Sciatic nerve (tissue), 2 donors: Measurements from ENCODE around the gene ALG1. TPM values are rescaled to one million over a fixed set of nuclear protein-coding genes. Genes with fewer than 3 reads are reported as not detected.
"Not testable (repeated sequence)": the region's sequence is repeated elsewhere in the genome, so short reads cannot be mapped to it uniquely, and the experiment has no call there.

Experiments used
- ATAC-seq: fragments of 200-7000 bp; cut with Tn5 transposase; one replicate; pipeline ENCODE4 v1.9.1; 2020; ENCODE audit warnings: mild to moderate bottlenecking, moderate library complexity
- DNase-seq: peaks from one replicate; pipeline ENCODE4 v3.0.0-alpha.2; 2020; ENCODE audit warnings: low spot score
- intact Hi-C: fragments of 100-400 bp; cut with DNase I; formaldehyde crosslinking; loops from one replicate; pipeline ENCODE4 v1.14.2; 2022
- total RNA-seq: library from RNA; stranded (reverse); fragmentation: NEBNext Ultra II Directional; extraction: Animal tissue kit (Norgen Biotek cat#: 25700); gene quantifications from one replicate; pipeline ENCODE4 v1.2.1, GENCODE V29; 2021
- donor health status: DM: no; HTN: no; CAD: no.
- donor health status: DM: no; HTN: no; CAD: no.

Gene ALG1
- total RNA-seq, 1 donor from 2014 or later: 15.8 TPM

DNA sequence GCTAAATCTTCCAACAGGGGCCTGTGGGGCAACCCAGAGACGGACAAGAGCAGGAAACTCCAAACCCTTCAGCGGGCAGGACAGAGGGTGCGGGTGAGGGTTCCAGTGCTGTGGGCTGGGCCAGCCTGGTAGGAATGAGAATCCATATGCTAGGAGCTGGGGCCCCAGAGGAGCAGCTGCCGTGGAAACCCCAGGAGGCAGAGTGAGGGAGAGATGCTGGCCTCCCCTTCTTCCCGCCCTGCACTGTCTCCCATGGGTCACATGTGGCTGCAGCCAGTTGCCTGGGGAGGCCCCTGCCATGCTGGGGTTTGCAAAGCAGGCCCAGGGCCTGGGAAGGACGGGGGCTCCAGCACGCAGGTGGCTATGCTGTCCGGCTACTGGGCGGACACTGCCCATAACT lies 21.4 kb downstream of the ALG1 start:
- ATAC-seq, intact Hi-C loops, DNase-seq: not testable (repeated sequence)

DNA sequence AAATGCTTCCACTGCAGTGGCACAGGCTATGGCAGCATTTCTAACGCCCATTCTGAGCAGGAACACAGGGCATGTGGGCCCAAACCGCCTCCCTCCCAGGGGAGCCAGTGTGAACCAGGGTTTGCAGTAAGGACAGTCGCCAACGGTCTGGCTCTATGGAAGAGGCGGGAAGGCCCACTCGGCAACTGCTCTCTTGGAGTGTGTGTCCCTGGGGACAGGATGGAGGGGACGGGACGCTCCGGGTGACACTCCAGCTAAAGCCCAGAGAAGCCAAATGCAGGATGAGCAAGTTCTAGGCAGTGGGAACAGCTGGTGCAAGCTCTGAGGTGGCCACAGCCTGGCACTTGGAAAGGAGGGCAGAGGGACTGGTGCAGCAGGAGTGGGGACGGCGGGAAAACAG lies 22.1 kb downstream of the ALG1 start:
- intact Hi-C loops, ATAC-seq, DNase-seq: not testable (repeated sequence)

DNA sequence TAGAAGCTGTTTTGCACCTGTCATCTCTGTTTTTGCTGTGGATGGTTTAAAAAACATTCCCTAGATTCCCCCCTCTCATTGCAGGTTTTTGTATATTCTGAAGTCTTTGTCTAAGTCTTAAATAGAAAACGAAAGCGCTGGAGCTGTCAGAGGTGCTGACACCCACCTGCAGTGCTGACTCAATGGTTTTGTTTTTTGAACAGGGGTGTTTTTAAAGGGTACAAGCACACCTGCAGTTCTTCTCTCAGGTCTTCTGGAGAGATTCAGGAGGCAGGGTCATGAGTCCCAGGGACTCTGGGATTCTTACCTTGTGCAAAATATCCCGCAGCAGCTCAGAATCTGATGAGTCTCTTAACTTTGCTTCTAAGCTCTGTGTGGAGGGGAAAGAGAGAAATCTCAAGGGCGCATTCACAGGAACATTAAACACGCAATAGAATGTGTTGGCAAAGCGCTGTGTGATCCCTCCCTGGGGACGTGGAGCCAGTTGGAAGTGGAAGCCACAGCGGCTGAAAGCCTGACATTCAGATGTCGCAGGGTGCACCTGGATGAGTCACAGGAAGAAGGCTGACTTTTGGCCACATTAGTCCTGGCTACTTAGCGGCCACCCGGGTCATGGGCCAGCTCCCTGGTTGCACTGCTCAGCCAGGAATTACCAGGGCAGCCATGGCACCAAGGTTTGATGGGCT lies 23.6 kb downstream of the ALG1 start:
- ATAC-seq, intact Hi-C loops, DNase-seq: not testable (repeated sequence)

DNA sequence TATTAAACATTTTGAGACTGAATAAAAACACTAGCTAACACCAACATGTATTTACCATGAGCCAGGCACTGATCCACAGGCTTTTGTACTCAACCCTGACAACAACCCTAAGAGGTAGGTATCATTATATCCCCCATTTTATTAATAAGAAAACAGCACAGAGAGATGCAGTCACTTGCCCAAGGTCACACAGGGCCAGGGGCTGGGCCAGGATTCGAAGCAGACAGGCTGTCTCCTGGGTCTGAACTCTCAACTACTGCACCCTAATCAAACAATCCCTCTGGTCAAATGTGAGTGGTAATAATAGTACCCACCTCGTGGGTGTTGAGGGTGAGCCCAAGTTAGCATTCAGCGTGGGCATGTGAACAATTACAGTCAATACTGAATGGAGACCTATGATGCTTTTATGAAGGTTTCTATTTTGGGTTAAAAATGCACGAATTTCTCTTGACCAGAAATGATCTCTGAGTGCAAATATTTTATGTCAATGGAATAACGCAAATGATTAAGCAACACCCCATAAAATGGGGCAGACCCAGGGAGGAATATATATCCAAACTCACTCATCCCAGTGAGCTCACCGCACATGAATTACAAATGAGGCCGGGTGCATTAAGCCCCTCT lies 24.9 kb downstream of the ALG1 start:
- DNase-seq, ATAC-seq, intact Hi-C loops: not testable (repeated sequence)

- intact Hi-C loops, DNase-seq, ATAC-seq: not testable (repeated sequence)
Measured at GRCh38 chr16:5097061-5097469, 25.4 kb downstream of the ALG1 start.

DNA sequence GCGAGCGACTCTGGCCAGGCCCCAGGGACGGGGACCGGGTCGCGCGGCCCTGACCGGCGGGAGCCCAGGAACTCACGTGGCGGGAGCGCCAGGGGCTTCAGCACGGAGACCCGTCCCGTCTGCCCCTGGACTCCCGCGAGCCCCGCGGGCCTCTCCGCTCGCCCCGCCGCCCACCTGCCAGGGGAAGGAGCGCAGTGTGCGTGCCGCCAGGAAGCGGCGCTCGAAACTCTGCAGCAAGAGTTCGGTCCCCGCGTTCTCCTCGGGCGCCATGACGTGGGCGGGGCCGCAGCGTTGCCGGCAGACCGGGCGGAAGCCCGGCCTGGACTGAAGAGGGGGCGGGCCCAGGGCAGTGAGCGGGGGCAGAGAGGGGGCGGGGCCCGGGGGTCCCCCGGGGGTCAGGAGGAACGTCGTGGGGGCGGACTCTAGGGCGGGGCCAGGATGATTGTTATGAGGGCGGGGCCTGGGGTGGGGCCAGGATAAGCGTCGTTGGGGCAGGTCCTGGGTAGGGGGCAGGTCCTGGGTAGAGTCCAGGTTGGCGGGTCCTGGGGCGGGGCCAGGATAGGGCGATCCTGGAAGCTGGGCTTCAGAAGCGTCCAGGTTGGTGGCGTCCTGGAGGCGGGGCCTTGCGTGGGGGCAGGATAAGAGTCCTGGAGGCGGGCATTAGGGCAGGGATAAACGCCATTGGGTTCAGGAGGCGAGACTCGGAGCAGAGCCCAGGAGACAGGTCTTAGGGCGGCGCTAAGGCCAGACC lies 26.0 kb downstream of the ALG1 start, which contains the start of gene EEF2KMT:
TSS of gene EEF2KMT (minus strand) at position 326 of the 751 bp plus-strand sequence. CDS start at position 270, 56 bp downstream.
- intact Hi-C loops: not testable (repeated sequence)

GRCh38 chr16:5098221-5099159 lies 26.8 kb downstream of the ALG1 start:
- ATAC-seq, intact Hi-C loops: not testable (repeated sequence)
- peak; percentile 92 for DNase-seq

More for the DNA sequence above, 26.0 kb downstream of the ALG1 start, which contains the start of gene EEF2KMT:
- ATAC-seq: peak; percentile 100
- DNase-seq: peak; percentile 99

DNA sequence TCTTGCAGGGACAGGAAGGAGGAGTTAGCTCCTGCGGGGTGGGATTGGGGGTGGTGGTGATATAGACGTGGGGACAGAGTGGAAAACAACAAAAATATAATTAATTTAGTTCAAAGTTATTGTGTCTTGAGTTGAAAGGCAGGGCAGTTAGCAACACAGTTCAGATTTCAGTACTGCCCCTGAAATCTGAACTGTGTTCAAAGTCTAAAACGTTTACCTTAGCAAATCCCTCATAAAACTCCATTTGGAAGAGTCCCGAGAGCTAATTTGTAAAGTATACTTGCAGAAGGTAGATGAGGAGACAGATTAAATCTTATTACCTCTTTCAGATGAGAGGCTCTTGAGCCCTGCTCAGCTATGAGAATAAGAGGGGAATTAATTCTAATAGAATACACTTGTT lies 27.5 kb downstream of the ALG1 start:
- intact Hi-C loops, ATAC-seq, DNase-seq: not testable (repeated sequence)

GRCh38 chr16:5103296-5104032 lies 31.8 kb downstream of the ALG1 start:
- DNase-seq, ATAC-seq, intact Hi-C loops: not testable (repeated sequence)

DNA sequence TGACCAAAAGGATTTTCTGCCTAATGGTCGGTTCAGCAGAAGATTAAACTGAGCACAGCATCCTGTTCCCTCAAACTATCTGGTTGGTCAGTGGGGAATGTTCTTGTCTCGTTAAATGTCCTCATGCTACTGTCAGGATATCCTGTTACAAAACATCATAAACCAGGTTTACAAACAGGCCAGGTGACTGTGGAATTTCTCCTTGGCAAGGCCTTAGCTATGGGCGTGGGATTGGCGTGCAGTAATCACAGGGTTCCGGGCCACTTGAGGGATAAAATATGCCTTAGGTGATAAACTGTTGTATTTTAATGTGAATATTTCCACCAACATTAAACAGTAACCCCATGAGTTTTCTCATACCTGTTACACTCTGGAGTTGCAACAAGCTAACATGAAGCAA lies 33.4 kb downstream of the ALG1 start:
- intact Hi-C loops, ATAC-seq, DNase-seq: not testable (repeated sequence)

DNA sequence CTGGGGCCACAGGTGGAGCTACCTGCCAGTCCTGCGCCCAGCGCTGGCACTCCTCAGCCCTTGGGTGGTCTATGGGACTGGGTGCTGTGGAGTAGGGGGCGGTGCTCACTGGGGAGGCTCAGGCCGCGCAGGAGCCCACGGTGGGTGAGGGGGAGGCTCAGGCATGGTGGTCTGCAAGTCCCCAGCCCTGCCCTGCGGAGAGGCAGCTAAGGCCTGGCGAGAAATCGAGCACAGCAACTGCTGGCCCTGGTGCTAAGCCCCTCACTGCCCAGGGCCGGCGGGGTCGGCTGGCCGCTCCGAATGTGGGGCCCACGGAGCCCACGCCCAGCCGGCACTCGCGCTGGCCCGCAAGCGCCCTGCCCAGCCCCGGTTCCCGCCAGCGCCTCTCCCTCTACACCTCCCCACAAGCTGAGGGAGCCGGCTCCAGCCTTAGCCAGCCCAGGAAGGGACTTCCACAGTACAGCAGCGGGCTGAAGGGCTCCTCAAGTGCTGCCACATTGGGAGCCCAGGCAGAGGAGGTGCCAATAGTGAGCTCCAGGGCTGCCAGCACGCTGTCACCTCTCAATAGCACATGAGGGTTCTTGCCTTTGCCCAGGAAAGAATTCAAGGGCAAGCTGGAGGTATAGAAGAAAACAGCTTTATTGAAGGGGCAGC lies 37.0 kb downstream of the ALG1 start:
- intact Hi-C loops: no loop called here

DNA sequence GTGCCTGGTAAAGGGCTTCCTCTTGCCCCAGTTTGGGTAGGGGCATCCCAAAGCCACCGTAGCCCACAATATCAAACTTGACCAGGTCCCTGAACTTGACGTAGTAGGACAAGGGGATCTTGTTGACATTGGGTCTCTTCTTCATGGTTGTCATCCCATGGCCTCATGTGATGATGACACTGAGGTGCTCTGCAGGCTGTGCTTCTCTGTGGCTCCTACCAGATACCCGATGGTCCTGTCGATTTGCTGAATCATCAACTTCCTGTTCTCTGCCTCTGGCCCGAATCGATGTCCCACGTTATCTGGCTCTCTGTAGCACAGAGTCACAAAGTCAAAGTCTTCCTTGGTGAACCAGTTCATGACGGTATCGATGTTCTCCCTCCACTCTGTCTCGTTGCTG lies 39.3 kb downstream of the ALG1 start:
- DNase-seq, intact Hi-C loops, ATAC-seq: not testable (repeated sequence)

More for the DNA sequence above, 37.0 kb downstream of the ALG1 start:
- no peak for DNase-seq
- ATAC-seq: no peak

DNA sequence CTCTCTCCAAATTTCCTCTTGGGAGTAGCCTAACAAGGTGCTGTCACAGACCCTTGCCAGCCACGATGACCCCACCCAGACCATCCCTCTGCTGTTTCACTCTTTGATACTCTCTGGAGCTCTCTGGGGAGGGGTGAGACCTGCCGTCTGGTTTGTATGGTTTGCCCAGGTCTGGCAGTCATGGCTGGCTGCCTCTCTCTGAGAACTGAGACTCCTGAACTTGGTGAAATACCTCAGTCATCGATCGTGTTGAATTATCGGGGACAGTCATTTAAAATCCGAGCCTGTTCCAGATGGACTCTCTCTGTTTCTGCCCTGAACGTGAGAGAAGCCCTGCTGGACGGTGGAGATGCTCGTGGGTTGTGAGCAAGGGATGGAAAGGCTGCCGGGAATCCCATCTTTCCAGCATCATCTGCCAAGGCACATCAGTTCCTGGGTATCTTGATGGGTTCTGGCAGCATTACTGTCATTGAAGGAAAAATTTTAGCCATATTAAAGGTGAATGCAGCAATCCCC lies 45.2 kb downstream of the ALG1 start:
- intact Hi-C loops, DNase-seq, ATAC-seq: not testable (repeated sequence)

DNA sequence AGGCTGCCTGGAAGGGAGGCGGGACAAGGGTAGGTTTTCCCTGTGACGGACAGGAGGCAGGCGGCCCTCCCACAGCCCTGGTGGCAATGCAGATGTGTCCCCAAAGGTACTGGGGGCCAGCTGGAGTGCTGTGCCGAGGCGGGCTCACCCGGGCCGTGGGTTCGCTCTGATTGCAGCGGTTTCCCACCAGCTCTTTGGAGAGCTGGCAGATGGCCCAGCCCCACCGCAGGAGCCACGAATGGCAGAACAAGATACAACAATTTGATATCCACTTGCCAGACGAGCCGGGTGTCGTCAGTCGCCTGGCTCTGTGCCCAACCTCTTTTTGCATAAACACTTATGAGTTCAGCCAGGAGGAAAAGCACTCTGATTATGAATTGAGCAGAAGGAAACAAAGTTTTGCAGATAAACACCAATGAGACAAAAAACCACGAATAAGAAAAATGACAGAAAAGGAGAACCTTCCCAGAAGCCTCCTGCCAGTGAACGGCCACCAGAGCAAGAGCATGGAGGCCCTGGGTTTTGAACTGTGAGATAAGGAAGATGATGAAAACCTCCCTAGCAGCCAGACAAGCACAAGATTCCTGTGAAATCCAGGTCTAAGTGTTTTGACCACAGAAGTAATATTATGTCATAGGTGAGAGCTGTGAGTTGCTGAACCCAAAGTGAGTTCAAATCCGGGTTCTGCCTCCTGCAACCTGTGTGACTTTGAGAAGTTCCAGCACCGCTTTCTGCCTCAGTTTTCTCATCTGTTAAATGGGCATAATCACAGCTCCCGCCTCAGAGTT lies 45.9 kb downstream of the ALG1 start:
- DNase-seq: peak; percentile 70
- intact Hi-C loops, ATAC-seq: not testable (repeated sequence)

DNA sequence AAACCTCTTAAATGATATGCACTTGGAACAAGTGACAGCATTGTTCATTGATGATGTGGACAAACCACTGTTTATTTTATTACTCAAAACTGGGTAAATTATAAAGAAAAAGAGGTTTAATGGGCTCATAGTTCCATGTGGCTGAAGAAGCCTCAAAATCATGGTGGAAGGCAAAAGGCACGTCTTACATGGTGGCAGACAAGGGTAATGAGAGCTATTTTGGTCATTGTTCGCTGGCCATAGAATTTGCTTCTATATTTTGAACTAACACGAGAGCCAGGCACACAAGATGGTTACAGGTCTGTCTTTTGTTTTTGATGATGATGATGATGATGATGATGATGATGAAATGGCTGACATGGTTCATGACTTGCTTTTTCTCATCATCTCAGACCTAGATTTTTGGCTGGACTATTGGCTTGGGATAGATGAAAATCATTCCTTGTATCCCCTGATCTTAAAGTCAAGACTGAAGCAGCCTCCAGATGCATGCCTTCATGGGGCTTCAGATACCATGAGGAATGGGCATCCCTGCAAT lies 59.9 kb downstream of the ALG1 start:
- ATAC-seq, DNase-seq, intact Hi-C loops: not testable (repeated sequence)
